ENCODE measurements around the gene BAIAP2. TPM values are rescaled to one million over a fixed set of nuclear protein-coding genes. Genes with fewer than 3 reads are reported as not detected.

The BAIAP2 gene
- total RNA-seq, 1 experiment from 2014 or later, result not detected

DNA sequence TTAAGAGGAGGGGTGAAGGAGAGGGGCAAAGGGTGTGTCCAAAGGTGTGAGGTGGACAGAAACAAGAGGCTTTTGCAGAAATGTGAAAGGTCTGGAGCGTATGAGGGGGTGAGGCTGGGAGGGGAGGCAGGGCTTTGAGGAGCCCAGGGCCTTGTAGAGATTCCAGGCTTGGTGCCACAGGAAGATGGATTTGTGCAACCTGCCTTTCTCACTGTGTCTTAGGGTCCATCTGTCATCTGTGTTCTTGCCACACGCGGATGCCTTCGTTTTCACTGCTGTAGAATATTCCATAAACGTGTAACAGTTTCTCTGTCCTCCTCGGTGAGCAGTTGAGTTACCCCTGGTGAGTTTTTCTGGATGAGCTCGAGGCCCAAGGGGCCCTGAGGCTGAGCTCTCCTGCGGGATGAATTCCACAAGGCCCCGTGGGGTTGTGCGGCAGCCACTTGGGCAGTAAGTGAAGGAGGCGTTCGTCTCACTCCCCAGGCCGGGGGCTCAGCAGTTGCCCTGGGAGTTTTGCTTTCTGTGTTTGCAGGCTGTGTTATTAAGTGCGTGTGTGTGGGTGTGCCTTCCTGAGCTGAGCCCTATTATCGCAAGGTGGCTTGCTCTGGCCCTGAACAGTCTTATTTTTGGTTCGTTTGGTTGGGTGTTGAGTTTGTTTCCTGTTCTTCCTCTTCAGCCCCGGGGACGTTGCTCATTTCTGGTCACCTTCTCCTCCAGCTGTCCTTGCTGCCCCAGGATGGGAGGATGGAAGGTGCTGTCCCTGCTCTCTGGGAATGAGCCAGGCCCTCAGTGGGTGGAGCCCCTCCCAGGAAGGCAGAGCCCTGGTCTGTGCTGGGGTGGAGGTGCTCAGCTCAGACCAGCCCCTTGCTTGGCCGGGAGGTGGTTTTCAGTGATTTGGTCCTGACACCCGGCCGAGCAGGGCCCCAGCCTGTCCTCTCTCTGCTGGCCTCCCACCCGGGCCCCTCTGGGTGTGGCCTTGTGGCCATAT, 28.4 kb downstream of the BAIAP2 start:
- Histone ChIP-seq H3K4me1 (ENCODE audit: low read length) (no peaks in the 10 kb centered on the region), H3K9me2 (replicated peaks; ENCODE audit: insufficient read depth, low read length) (no peaks in the 10 kb centered on the region), H3K79me2 (ENCODE audit: low read length) (no peaks in the 10 kb centered on the region), H3K9ac (ENCODE audit: low read length) (no peak overlapping the region), H2AFZ (ENCODE audit: low read length) (no peak overlapping the region), H3K4me3 (ENCODE audit: low read length) (no peak overlapping the region), H3K36me3 (ENCODE audit: insufficient read depth, low read length) (no peaks in the 10 kb centered on the region), H4K20me1 (ENCODE audit: insufficient read depth, low read depth, low read length) (no peaks in the 10 kb centered on the region), H3K27ac (ENCODE audit: low read length) (no peak overlapping the region), H3K27me3 (ENCODE audit: low read length) (no peaks in the 10 kb centered on the region), H3K9me3 (ENCODE audit: low read length) (no peaks in the 10 kb centered on the region), H3K4me2 (ENCODE audit: low read depth, low read length, poor library complexity, severe bottlenecking) (no peak overlapping the region)
- DNase-seq, result no peak

DNA sequence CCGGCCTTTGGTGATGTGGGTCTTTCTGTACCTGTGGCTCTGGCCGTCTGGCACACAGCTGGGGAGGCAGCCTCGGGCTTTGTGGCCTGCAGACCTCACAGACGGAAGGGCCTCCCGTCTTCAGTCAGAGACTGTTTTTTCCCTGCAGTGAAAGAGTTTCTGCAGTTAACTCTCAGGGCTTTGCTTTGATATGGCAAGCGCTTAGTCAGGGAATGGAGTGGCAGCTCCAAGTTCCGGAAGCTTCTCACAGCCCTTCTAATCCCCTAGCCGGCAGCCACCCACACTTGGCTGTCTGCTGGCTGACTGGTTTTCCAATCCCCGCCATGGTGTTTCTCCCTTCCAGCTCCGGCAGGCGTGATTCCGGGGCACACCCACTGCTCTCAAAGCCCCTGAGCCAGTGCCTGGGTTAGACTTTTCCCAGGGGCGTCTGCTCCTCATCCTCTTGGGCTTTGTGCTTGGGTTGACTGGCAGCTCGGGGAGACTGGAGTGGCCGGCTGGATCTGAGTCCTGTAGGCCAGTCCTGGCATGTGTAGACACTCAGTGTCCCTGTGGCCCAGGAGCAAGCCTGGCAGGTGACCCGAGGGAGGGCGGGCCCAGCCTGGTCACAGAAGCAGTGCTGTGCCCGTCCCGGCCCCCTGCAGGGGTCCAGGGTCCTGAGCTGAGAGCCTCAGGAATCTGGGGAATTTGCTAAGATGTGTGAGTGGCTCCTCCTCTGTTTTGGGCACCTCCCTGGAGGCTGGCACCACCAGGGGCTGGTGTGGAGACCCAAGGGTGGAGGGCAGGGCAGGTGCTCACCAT, 29.9 kb downstream of the BAIAP2 start:
- no peaks in the 10 kb centered on the region for H4K20me1 ChIP-seq (ENCODE audit: insufficient read depth, low read depth, low read length)
- H3K9ac ChIP-seq (ENCODE audit: low read length), result no peak overlapping the region
- no peaks in the 10 kb centered on the region for H3K79me2 ChIP-seq (ENCODE audit: low read length)
- no peak overlapping the region for H3K27ac ChIP-seq (ENCODE audit: low read length)
- H3K36me3 ChIP-seq (ENCODE audit: insufficient read depth, low read length), result no peaks in the 10 kb centered on the region
- H2AFZ ChIP-seq (ENCODE audit: low read length), result no peak overlapping the region
- H3K9me2 ChIP-seq (replicated peaks; ENCODE audit: insufficient read depth, low read length), result no peaks in the 10 kb centered on the region
- H3K4me3 ChIP-seq (ENCODE audit: low read length), result no peak overlapping the region
- no peaks in the 10 kb centered on the region for H3K4me1 ChIP-seq (ENCODE audit: low read length)
- no peaks in the 10 kb centered on the region for H3K27me3 ChIP-seq (ENCODE audit: low read length)
- no peak for DNase-seq
- no peaks in the 10 kb centered on the region for H3K9me3 ChIP-seq (ENCODE audit: low read length)
- H3K4me2 ChIP-seq (ENCODE audit: low read depth, low read length, poor library complexity, severe bottlenecking), result no peak overlapping the region

DNA sequence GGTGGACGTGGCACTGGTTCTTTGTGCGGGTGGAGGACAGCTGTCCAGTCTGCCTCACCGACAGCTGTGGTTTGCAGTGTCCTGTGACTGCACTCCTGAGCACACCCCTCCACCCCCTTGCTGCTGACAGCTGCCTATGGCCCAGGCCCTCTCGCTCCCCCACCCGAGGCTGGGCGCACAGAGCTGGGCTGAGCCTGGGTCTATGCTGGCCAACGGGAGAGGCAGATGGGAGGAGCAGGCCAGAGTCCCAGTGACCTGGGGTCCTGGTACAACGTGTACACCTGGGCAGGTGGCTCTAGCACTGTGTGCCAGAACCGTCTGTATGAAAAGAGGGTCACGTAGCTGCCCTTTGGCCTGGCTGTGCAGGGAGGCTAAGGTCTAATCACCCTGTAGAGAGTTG, 30.5 kb downstream of the BAIAP2 start:
- Histone ChIP-seq H3K4me2 (ENCODE audit: low read depth, low read length, poor library complexity, severe bottlenecking) (no peak overlapping the region), H2AFZ (ENCODE audit: low read length) (no peak overlapping the region), H3K9ac (ENCODE audit: low read length) (no peak overlapping the region), H3K36me3 (ENCODE audit: insufficient read depth, low read length) (no peaks in the 10 kb centered on the region), H3K9me2 (replicated peaks; ENCODE audit: insufficient read depth, low read length) (no peaks in the 10 kb centered on the region), H3K9me3 (ENCODE audit: low read length) (no peaks in the 10 kb centered on the region), H4K20me1 (ENCODE audit: insufficient read depth, low read depth, low read length) (no peaks in the 10 kb centered on the region), H3K4me1 (ENCODE audit: low read length) (no peaks in the 10 kb centered on the region), H3K27ac (ENCODE audit: low read length) (no peak overlapping the region), H3K4me3 (ENCODE audit: low read length) (no peak overlapping the region), H3K79me2 (ENCODE audit: low read length) (no peaks in the 10 kb centered on the region), H3K27me3 (ENCODE audit: low read length) (no peaks in the 10 kb centered on the region)
- no peak for DNase-seq

DNA sequence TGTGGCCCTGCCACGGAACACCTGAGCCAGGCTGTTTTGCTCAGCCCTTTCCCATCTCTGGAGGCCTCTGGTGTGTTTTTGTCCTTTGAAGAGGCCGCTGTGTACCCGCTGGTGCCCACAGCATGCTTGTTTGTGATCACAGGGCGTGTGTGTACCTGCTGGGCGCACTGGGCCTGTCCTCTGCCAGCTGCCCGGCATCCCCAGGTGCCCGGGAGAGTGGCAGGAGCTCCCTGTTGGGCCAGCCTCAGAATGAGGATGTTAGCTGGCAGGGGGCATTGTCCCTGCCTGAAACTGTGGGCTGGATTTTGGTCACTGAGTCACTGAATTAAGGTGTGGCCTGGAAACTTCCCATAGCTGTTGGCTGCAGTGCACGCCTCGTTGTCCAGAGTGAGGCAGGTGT, 31.1 kb downstream of the BAIAP2 start:
- Histone ChIP-seq H4K20me1 (ENCODE audit: insufficient read depth, low read depth, low read length) (no peaks in the 10 kb centered on the region), H3K4me3 (ENCODE audit: low read length) (no peak overlapping the region), H3K27ac (ENCODE audit: low read length) (no peak overlapping the region), H3K36me3 (ENCODE audit: insufficient read depth, low read length) (no peaks in the 10 kb centered on the region), H3K27me3 (ENCODE audit: low read length) (no peaks in the 10 kb centered on the region), H3K4me2 (ENCODE audit: low read depth, low read length, poor library complexity, severe bottlenecking) (no peak overlapping the region), H2AFZ (ENCODE audit: low read length) (no peak overlapping the region), H3K9ac (ENCODE audit: low read length) (no peak overlapping the region), H3K9me2 (replicated peaks; ENCODE audit: insufficient read depth, low read length) (no peaks in the 10 kb centered on the region), H3K4me1 (ENCODE audit: low read length) (no peaks in the 10 kb centered on the region), H3K9me3 (ENCODE audit: low read length) (no peaks in the 10 kb centered on the region), H3K79me2 (ENCODE audit: low read length) (no peaks in the 10 kb centered on the region)
- no peak for DNase-seq

DNA sequence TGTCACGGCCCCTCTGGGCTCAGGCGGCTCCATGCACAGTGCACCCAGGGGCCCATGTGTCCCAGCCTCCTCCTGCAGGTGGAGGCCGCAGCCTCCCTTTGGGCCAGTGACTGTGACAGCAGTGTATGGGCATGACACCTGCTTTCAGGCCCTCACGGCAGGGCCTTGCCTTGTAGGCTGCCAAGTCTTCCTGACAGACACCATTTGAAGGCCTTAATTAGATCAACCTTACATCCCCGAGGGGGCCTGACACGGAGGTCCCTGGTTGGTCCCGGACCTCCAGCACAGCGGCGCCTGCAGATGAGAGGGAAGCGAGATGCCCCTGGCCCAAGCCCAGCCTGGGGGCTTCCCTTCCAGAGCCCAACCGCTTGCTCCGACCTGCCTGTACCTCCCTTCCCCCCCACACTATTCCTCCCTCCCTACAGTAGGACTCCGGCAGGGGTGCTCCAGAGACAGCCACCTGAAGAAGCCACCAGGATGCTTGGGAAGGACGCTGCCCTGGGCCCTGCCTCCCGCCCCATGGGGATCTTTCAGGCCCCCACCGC, 31.9 kb downstream of the BAIAP2 start:
- no peak overlapping the region for H3K4me2 ChIP-seq (ENCODE audit: low read depth, low read length, poor library complexity, severe bottlenecking)
- H3K9ac ChIP-seq (ENCODE audit: low read length), result no peak overlapping the region
- H3K27me3 ChIP-seq (ENCODE audit: low read length), result no peaks in the 10 kb centered on the region
- H3K4me1 ChIP-seq (ENCODE audit: low read length), result no peaks in the 10 kb centered on the region
- H3K27ac ChIP-seq (ENCODE audit: low read length), result no peak overlapping the region
- H2AFZ ChIP-seq (ENCODE audit: low read length), result no peak overlapping the region
- DNase-seq, result no peak
- H3K9me3 ChIP-seq (ENCODE audit: low read length), result no peaks in the 10 kb centered on the region
- H3K36me3 ChIP-seq (ENCODE audit: insufficient read depth, low read length), result no peaks in the 10 kb centered on the region
- no peaks in the 10 kb centered on the region for H3K9me2 ChIP-seq (replicated peaks; ENCODE audit: insufficient read depth, low read length)
- no peaks in the 10 kb centered on the region for H3K79me2 ChIP-seq (ENCODE audit: low read length)
- H4K20me1 ChIP-seq (ENCODE audit: insufficient read depth, low read depth, low read length), result no peaks in the 10 kb centered on the region
- no peak overlapping the region for H3K4me3 ChIP-seq (ENCODE audit: low read length)

DNA sequence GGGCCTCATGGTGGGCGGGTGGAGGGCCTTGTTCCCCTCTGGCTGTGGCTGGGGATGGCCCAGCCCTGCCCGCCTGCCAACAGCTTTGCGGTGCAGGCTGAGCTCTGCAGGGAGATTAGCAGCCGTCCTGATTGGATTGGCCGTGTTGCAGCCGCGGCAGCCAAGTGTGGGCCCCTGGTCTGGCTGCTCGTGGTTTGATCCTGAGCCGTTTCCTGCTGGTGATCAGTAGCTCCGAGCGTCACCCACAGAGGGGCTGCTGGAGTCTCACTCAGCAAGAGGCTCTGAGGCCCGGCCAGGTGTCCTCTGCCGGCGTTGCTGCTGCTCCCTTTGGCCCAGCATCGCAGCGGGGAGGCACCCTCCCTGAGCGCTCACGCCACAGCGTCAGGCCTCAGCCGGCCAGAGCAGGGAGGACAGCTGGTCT, 32.5 kb downstream of the BAIAP2 start:
- Histone ChIP-seq H3K27me3 (ENCODE audit: low read length) (no peaks in the 10 kb centered on the region), H4K20me1 (ENCODE audit: insufficient read depth, low read depth, low read length) (no peaks in the 10 kb centered on the region), H3K9me2 (replicated peaks; ENCODE audit: insufficient read depth, low read length) (no peaks in the 10 kb centered on the region), H3K27ac (ENCODE audit: low read length) (no peak overlapping the region), H3K9ac (ENCODE audit: low read length) (no peak overlapping the region), H3K4me1 (ENCODE audit: low read length) (no peaks in the 10 kb centered on the region), H2AFZ (ENCODE audit: low read length) (no peak overlapping the region), H3K36me3 (ENCODE audit: insufficient read depth, low read length) (no peaks in the 10 kb centered on the region), H3K79me2 (ENCODE audit: low read length) (no peaks in the 10 kb centered on the region), H3K4me3 (ENCODE audit: low read length) (no peak overlapping the region), H3K9me3 (ENCODE audit: low read length) (no peaks in the 10 kb centered on the region), H3K4me2 (ENCODE audit: low read depth, low read length, poor library complexity, severe bottlenecking) (no peak overlapping the region)
- DNase-seq, result no peak

DNA sequence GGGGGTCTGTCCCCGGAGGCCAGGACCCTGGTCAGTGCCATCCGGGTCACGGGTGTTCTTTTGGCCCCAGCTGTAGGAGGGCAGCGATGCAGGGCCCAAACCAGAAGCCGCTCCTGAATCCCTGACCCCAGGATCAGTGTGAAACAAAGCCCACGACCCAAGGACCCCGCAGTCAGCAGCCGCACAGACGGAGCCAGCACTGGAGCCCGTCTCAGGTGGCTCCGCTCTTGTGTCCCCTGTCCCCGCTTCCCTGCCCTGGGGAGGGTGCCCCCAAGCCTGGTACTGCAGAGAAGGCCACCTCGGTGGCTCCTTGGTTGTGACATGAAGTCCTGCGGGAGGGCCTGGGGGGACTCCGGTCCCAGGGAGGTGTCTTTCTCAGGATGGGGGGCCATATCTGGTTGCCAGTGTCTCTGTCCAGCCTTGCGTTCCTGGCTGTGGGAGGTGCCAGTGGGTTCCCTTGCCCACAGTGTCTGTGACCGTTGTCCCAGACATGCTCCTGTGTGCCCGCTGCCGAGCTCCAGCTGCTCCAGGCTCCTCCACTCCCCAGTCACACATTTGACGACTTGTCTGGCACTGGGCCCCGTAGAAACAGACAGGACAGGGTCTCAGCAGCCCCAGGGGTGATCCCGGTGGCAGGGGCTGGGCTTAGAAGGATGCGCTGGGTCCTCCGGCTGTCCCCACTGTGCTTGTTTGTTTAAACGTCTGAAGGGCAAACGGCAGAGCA, 33.6 kb downstream of the BAIAP2 start:
- Histone ChIP-seq H4K20me1 (ENCODE audit: insufficient read depth, low read depth, low read length) (no peaks in the 10 kb centered on the region), H3K27me3 (ENCODE audit: low read length) (no peaks in the 10 kb centered on the region), H3K79me2 (ENCODE audit: low read length) (no peaks in the 10 kb centered on the region), H3K9me2 (replicated peaks; ENCODE audit: insufficient read depth, low read length) (no peaks in the 10 kb centered on the region), H3K27ac (ENCODE audit: low read length) (no peak overlapping the region), H3K4me2 (ENCODE audit: low read depth, low read length, poor library complexity, severe bottlenecking) (no peak overlapping the region), H3K36me3 (ENCODE audit: insufficient read depth, low read length) (no peaks in the 10 kb centered on the region), H3K4me3 (ENCODE audit: low read length) (no peak overlapping the region), H2AFZ (ENCODE audit: low read length) (no peak overlapping the region), H3K9ac (ENCODE audit: low read length) (no peak overlapping the region), H3K9me3 (ENCODE audit: low read length) (no peaks in the 10 kb centered on the region), H3K4me1 (ENCODE audit: low read length) (no peaks in the 10 kb centered on the region)
- DNase-seq, result no peak

Measured in Karpas-422 (cell line).